Keratinocyte (primary cell): ENCODE results near the gene STPG2.

Experiments used
- EZH2 ChIP-seq: IDR thresholded peaks from one replicate; pipeline ENCODE4 v1.6.1; 2012; ENCODE audit warnings: inconsistent platforms, mild to moderate bottlenecking, low read length, moderate library complexity
- TF ChIP-seq, protein P1 (sequence below), 3 experiments: IDR thresholded peaks in 1 of 3; conservative IDR thresholded peaks in 1 of 3; optimal IDR thresholded peaks in 1 of 3; 2 replicates in 2 of 3; 3 replicates in 1 of 3; pipeline versions ENCODE3 to v1.5.1; 2011; ENCODE audit warnings: low read length in 3 of 3, mild to moderate bottlenecking in 3 of 3, moderate library complexity in 2 of 3, control low read depth in 1 of 3, inconsistent platforms in 1 of 3; ENCODE audit not compliant: insufficient read depth in 2 of 3; ENCODE audit errors: extremely low read depth in 1 of 3

DNA sequence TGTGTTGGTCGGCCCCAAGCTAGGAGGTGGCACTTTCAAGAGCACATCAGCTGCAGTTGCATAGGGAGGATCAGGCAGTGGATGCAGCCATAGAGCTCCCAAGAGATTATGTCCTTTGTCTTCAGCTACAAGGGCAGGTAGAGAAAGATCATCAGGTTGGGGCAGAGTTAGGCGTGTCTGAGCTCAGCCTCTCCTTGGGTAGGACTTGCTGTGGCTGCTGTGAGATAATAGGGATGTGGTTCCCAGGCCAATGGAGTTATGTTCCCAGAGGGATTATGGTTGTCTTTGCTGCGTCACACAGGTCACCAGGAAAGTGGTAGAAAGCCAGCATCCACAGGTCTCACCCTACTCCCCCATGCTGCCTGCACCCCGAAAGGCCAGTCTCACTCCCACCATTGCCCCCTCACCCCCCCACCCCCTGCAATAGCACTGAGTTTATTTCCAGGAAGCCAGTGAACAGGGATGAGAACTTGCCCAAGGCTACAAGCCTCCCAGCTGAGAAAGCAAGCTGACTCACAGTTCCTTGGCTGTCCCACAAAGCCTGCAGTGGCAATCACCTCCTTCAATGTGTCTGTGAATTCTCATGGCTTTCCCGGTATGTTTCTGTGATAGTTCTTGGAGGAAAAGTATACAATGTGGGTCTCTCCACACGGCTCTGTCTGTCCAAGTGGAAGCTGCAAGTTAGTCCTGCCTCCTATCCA is 148.4 kb downstream of the STPG2 start:
- TF ChIP-seq, protein P1, sequence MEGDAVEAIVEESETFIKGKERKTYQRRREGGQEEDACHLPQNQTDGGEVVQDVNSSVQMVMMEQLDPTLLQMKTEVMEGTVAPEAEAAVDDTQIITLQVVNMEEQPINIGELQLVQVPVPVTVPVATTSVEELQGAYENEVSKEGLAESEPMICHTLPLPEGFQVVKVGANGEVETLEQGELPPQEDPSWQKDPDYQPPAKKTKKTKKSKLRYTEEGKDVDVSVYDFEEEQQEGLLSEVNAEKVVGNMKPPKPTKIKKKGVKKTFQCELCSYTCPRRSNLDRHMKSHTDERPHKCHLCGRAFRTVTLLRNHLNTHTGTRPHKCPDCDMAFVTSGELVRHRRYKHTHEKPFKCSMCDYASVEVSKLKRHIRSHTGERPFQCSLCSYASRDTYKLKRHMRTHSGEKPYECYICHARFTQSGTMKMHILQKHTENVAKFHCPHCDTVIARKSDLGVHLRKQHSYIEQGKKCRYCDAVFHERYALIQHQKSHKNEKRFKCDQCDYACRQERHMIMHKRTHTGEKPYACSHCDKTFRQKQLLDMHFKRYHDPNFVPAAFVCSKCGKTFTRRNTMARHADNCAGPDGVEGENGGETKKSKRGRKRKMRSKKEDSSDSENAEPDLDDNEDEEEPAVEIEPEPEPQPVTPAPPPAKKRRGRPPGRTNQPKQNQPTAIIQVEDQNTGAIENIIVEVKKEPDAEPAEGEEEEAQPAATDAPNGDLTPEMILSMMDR (optimal IDR thresholded peaks at IDR 0.05 in 1 of 3, IDR thresholded peaks at IDR 0.05 in 1 of 3, conservative IDR thresholded peaks at IDR 0.05 in 1 of 3; ENCODE audit: extremely low read depth in 1 of 3, insufficient read depth in 2 of 3, low read length in 3 of 3): no peak
- TF ChIP-seq EZH2: no peak
